Stimulated activated CD4-positive, alpha-beta T cell treated with anti-CD3 and anti-CD28 coated beads, TNF-alpha, amount 100 ng/mL, for 1 hour (primary cell): ENCODE results near the gene SYMPK.
"Not testable (repeated sequence)": the region's sequence is repeated elsewhere in the genome, so short reads cannot be mapped to it uniquely, and the experiment has no call there.

Source experiments
- DNase-seq, 3 donors: peaks; one replicate each; pipeline ENCODE4 v3.0.0-alpha.2; 2020; ENCODE audit warnings: low read depth in 3 of 3, low spot score in 1 of 3

The SYMPK gene

DNA sequence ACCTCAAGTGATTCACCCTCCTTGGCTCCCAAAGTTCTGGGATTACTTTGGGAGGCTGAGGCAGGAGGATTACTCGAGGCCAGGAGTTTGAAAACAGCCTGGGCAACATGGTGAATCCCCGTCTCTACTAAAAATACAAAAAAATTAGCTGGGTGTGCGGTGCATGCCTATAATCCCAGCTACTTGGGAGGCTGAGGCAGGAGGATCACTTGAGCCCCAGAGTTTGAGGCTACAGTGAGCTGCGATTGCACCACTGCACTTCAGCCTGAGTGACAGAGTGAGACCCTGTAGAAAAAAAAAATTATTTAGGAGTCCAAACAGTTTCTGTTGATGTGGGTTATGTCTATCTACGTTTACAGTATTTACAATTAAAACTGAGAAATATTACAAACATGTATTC is 7.9 kb upstream of the SYMPK start:
- DNase-seq: no peak

- DNase-seq: not testable (repeated sequence)
Measured at GRCh38 chr19:45867241-45867640, 4.3 kb upstream of the SYMPK start.

DNA sequence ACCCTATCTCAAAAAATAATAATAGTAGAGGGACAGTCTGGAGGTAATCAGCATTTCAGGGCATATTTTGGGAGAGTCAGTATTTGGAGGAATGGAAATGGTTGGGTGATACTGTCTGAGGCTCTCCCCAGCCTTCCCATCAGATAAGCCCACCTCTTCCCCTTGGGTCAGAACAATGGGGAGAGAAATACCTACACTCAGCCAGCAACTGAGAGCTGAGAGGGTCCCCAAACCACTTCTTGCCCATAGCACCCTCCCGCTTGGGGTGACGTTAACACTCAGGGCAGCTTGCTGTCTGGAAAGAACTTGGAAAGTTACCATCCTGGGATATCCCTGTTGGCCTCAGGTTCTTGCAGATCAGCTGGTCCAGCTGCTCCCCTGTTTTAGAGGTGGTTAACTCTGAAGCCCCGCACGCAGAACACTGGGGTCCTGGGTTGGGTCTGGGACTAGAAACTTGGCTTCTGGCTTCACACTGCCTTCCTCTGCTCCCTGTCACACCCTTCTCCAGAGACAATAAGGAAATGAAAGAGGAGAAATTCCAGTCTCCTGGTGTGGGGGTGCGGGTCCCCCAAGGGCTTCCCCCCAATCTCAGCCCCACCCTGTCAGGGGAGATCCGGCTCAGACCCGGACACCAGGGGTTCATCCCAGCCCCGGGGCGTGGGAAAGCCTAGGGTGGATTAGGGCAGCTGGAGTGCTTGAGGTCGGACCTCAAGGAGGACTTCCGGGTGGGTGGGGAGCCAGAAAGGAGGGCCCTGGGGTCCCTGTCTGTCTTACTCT is 3.6 kb upstream of the SYMPK start:
- DNase-seq: no peak

DNA sequence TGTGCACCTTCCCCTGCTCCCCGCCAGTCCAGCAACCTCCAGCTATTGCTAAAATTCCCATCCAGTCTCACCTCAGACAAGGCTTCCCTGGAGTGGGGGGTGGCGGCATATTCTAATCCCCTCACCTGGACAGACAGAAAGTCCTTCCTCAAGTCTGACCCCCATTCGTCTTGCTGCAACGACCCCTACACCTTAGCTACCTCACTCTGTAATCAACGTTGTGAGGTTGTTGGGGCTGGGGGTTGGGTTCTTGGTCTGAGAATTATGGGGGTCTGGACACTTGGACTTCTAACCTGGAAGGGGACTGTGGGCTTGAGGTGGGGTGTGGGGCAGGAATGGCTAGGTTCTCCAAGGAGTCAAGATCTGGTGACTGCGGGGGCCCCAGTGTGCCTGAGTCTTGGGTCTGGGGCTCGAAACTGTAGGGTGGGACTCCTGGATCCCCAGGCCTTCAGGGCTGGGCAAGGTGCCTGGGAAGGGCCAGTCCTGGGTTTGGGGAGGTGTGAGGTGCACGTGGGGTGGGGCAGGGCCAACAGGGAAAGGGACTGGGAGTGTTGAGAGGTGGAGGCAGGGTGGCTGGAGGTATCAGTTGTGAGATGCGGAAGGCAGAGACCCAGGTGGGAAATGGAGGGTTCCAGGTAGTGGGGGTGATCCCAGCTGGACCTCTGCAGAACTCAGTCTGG is 2.5 kb upstream of the SYMPK start:
- no peak for DNase-seq

- no peak for DNase-seq
Measured at GRCh38 chr19:45864629-45865082, 1.7 kb upstream of the SYMPK start.

GRCh38 chr19:45863840-45864628 is 1.1 kb upstream of the SYMPK start, which contains the start of gene FOXA3:
TSS of gene FOXA3 (plus strand) at chr19:45864326. CDS start at chr19:45864457, 131 bp downstream.
- DNase-seq: peak in 1 of 3 donors; percentile 38

- no peak for DNase-seq
Measured at GRCh38 chr19:45863335-45863839, 440 bp upstream of the SYMPK start.

DNA sequence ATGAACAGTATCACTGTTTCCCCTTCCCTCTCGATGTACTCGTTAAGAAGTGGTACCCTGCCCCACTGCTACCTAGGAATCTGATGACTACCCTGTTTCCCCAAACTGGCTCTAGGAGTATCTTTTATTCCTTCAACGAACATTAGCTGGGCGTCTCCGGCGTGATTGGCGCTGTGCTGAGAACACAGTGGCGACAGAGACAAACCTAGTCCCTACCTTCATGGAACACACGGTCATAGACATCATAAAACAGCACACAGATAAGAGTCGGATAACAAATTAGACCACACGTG is 730 bp downstream of the SYMPK start:
- no peak for DNase-seq

GRCh38 chr19:45860359-45861259 is 2.3 kb downstream of the SYMPK start:
- no peak for DNase-seq

DNA sequence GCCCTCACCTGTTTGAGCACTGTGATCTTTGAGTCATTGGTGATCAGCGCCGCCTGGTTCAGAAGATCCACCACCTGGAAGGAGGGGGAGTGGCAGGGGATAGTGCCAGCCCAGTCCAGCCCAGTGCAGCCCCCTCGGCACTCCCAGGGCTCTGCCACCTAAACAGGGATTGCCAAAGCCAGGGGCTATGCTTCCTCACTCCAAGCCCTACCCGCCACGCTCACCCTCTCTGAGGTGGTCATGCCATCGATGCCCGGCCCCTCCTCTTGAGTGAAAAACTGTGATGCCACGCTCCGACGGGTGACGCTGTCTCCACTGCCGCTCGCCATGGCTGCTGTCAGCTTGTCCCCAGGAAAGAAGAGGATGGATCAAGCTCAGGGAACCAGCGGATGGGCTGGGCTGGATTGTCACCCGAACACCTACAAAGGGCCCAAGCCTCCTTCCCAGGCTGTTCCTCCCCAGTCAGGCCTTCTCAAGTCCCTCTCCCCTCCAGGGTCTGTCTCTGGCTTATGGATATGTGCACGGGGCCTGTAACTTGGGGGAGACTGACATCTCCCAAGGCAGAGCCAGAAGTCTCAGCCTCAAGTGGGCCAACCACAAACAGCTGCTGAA is 8.7 kb downstream of the SYMPK start:
- DNase-seq: no peak

DNA sequence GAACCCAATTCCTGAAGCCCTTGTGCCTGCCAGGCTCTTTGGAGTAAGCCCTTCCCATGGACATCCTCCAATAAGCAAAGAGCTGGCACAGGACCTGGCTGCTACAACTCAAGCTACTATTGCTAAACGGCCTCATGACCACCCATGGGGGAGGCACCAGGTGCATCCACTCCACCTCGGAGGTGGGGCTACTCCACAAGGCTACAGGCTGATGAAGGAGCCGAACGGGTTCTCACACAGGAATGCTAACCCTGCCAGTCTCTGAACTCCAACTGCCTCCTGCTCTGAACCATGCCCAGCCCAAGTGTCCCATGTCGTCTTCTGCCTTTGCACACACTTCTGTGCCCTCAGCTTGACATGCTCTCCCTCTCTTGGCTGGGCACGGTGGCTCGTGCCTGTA is 10.0 kb downstream of the SYMPK start:
- DNase-seq: no peak

DNA sequence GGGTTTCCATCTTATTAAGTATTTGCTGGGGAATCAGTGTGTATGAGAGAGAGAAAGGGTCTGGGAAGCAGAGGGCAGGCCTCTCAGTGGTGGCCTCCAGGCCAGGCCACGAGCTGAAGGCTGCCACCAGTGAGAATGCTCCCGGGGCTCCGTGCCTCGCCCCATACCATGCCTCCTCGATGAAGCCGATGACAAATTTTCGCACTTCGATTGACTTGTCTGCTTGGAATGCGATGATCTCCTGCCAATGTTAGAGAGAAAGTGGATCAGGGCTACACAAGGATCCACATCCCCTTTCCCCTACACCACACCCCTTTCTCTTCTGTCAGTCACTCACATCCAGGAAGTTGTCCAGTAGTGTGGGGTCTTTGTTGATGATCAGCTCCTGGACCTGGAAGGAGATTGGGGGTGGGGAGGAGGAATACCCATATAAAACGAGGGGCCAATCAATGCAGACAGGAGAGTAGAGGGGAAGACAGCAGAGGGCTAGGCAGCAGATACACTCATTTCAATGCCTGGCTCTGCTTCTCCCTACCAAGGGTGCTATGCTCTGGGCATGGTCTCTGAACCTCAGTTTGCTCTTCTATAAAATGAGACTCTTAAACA is 10.7 kb downstream of the SYMPK start:
- no peak for DNase-seq

DNA sequence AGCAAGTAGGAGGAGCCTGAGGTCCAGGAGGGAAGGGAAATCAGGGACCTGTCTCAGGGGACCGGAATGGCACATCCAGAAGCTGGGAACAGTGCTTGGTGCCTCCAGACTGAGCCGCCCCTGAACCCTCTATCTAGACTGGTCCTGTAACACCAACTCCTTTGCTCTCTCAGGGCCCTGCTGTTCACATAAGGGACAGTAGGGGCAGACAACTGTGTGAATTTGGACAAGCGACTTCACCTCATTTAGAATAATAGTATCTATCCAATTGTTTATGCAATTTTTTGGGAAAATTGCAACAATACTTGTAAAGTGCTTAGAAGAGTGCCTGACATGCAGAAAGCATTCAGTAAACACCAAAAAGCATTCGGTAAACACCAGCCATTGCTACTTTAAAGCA is 14.0 kb downstream of the SYMPK start:
- DNase-seq: no peak

DNA sequence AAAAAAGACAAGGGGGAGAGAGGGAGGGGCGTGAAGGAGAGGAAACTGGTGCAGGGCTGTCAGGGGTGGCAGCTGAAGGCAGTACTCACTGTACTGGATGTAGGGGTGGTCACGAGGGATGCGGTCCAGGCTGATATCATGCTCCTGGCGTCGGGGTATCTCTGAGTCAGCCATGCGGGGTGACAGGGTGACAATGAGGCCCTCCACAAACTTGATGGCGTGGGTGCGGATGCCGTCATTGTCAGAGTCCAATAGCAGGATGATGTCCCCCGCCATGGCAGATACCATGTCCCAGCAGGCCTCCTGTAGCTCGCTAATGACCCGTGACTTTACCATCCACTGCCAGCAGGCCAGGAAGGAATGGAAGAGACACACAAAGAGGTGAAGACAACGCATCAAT is 15.3 kb downstream of the SYMPK start:
- DNase-seq: no peak

- no peak for DNase-seq
Measured at GRCh38 chr19:45842198-45842597, 20.7 kb downstream of the SYMPK start.

DNA sequence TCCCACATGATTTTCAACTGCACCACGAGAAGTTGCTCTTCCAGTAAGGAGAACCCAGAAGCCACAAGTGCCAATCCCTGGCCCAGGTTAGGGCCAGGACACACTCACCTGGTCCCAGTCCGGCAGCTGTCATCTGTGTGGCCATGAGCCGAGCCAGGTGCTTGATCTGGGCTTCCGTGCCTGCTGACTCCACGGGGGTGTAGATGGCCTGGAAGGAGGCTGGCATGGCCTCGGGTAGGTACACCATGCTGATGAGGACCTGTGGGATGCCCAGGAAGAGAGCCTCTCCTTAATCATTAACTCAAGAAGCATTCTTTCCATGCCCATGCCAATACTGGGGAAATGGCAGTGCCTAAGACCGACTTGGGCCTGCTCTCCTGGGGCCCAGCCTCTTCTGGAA is 28.0 kb downstream of the SYMPK start:
- no peak for DNase-seq

GRCh38 chr19:45828945-45829344 is 34.0 kb downstream of the SYMPK start:
- DNase-seq: no peak

- DNase-seq: no peak
Measured at GRCh38 chr19:45828523-45828922, 34.4 kb downstream of the SYMPK start.

DNA sequence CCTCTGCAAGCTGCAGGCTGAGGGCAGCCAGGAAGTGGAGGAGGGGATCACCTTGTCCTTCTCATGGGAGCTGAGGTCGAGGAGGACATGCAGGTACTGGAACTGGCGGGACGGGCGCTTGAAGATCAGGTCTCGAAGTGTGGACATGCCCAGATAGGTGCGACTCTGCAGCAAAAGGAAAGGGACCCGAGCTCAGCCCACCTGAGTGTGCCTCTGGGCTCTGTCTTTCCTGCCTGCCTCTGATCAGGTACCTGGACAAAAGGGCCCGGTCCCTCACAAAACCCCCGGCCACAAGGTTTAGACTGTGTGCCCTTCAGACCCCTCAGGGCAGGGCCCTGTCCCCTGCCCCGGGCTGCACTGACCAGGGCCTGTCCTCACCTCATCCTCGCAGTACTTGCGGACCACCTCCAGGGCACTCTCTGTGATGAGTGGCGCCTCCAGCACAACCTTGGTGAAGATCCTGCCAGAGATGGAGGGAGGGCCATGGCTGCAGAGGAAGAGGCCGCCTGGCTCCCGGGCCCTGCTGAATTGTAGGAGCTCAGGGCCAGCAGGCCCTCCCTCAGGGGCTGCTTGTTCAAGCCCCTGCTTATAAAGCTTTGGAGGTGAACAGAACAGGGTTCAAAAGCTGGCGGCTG is 35.4 kb downstream of the SYMPK start:
- DNase-seq: no peak
